HepG2 (cell line): ENCODE measurements around the gene TFEB. TPM values are rescaled to one million over a fixed set of nuclear protein-coding genes. Genes with fewer than 3 reads are reported as not detected.

Experiments used
- AFF4 ChIP-seq: sonication (generic); formaldehyde crosslinking; IDR thresholded peaks from 2 replicates; pipeline ENCODE4 v1.4.0; 2020; ENCODE audit warnings: missing genetic modification reagents
- CBX2 ChIP-seq, 2 experiments: fragments of 200-600 bp in 1 of 2; sonication (generic); formaldehyde crosslinking in 1 of 2; IDR thresholded peaks; 2 replicates each; pipeline versions ENCODE4 v1.7.0 to v1.8.1; 2018 to 2022; ENCODE audit warnings: low read depth in 2 of 2, low read length in 1 of 2, mild to moderate bottlenecking in 1 of 2, missing genetic modification reagents in 1 of 2
- CEBPZ ChIP-seq: IDR thresholded peaks from 2 replicates; pipeline ENCODE4 v1.6.1; 2012; ENCODE audit warnings: low read length, improper control_type of control experiment
- DMTF1 ChIP-seq: sonication (generic); formaldehyde crosslinking; IDR thresholded peaks from 2 replicates; pipeline ENCODE4 v1.4.0; 2020; ENCODE audit warnings: mild to moderate bottlenecking, missing genetic modification reagents
- GFI1 ChIP-seq: sonication (generic); formaldehyde crosslinking; IDR thresholded peaks from 2 replicates; pipeline ENCODE4 v1.5.0; 2020; ENCODE audit warnings: missing genetic modification reagents, mild to moderate bottlenecking, borderline replicate concordance
- HNRNPH1 ChIP-seq: fragments of 200-400 bp; formaldehyde crosslinking; optimal IDR thresholded peaks from 2 replicates; pipeline ENCODE3; 2017; ENCODE audit warnings: mild to moderate bottlenecking, low read depth, low read length
- RELA ChIP-seq: sonication (generic); formaldehyde crosslinking; IDR thresholded peaks from 2 replicates; pipeline ENCODE4 v1.4.0; 2020; ENCODE audit warnings: missing genetic modification reagents
- STAT5B ChIP-seq: sonication (generic); formaldehyde crosslinking; IDR thresholded peaks from 2 replicates; pipeline ENCODE4 v1.4.0; 2020; ENCODE audit warnings: missing genetic modification reagents
- ZBTB42 ChIP-seq: sonication (generic); formaldehyde crosslinking; IDR thresholded peaks from 2 replicates; pipeline ENCODE4 v1.5.0; 2020; ENCODE audit warnings: mild to moderate bottlenecking, missing genetic modification reagents
- ZNF510 ChIP-seq: sonication (generic); formaldehyde crosslinking; IDR thresholded peaks from 2 replicates; pipeline ENCODE4 v1.4.0; 2020; ENCODE audit warnings: low read depth, mild to moderate bottlenecking, missing genetic modification reagents
- ZNF792 ChIP-seq: IDR thresholded peaks from 2 replicates; pipeline ENCODE4 v1.6.1; 2016
- ZSCAN25 ChIP-seq: sonication (generic); formaldehyde crosslinking; IDR thresholded peaks from 2 replicates; pipeline ENCODE4 v1.8.0; 2022; ENCODE audit warnings: mild to moderate bottlenecking, missing genetic modification reagents
- polyA plus RNA-seq, 8 experiments: library from polyadenylated mRNA; depleted of rRNA in 3 of 8; stranded (reverse) in 7 of 8; unstranded in 1 of 8; fragments of >200 nt; fragmentation: Illumina TruSeq in 4 of 8; extraction: Trizol in 4 of 8; gene quantifications; 2 replicates each; pipeline versions ENCODE4 v1.2.1 to v1.2.3, GENCODE V29; 2011 to 2016; ENCODE audit warnings: low read depth in 4 of 8, missing spikeins in 1 of 8, mixed read lengths in 1 of 8; ENCODE audit not compliant: insufficient read depth in 1 of 8
- total RNA-seq, 5 experiments: library from RNA; depleted of rRNA; stranded (reverse); fragments of >200 nt; fragmentation: Illumina TruSeq; extraction: Trizol; gene quantifications; 2 replicates each; pipeline ENCODE4 v1.2.3, GENCODE V29; 2016; ENCODE audit warnings: low read depth in 1 of 5
- TF ChIP-seq, protein P1 (sequence below): sonication (generic); formaldehyde crosslinking; IDR thresholded peaks from 2 replicates; pipeline ENCODE4 v1.8.0; 2022; ENCODE audit warnings: mild to moderate bottlenecking, missing genetic modification reagents; ENCODE audit not compliant: insufficient replicate concordance
- TF ChIP-seq, protein P2 (sequence below): sonication (generic); formaldehyde crosslinking; IDR thresholded peaks from 2 replicates; pipeline ENCODE4 v1.4.0; 2020; ENCODE audit warnings: missing genetic modification reagents, low read depth, mild to moderate bottlenecking, borderline replicate concordance
- TF ChIP-seq, protein P3 (sequence below): sonication (generic); formaldehyde crosslinking; IDR thresholded peaks from 2 replicates; pipeline ENCODE4 v1.4.0; 2020; ENCODE audit warnings: missing genetic modification reagents

Gene TFEB
- total and polyA plus RNA-seq, 2 of the 13 experiments (the other 11 are each of a cell fraction or from before 2014, with no cell fraction given): 13.3 to 18.7 TPM

DNA sequence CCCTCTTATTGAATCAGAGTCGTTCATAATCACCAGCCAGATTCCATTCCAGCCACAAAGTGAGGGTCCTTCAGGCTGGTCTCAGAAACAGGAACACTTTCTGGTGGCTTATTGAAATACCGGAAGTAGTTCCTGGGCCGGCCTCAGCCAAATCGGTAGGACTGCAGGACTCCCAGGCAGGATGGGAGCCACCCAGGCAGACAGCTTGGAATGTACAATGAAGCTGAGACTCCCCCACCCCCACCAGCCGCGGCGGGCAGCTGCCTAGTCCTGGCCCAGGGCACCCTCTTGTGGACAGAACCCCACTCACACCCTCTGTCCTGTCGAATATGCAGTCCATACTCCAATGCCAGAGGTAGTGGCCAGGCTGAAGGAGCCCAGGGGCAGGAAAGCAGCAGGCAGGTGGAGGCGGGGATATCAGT is 53.3 kb downstream of the TFEB start (continued):
- TF ChIP-seq CEBPZ (no peak), RELA (no peak), STAT5B (CRISPR knock-in tag) (no peak), ZNF792 (CRISPR knock-in tag) (0 out of 2 replicates have a peak, but pooled peaks have one; percentile 55), HNRNPH1 (no peak), ZNF510 (CRISPR knock-in tag) (no peak), ZSCAN25 (CRISPR knock-in tag) (no peak), AFF4 (CRISPR knock-in tag) (no peak), DMTF1 (CRISPR knock-in tag) (no peak), ZBTB42 (no peak), CBX2 (IDR thresholded peaks at IDR 0.05; ENCODE audit: low read depth, low read length) (no peak), CBX2 (CRISPR knock-in tag; IDR thresholded peaks at IDR 0.05; ENCODE audit: low read depth) (peak; percentile 72; the same call in 1 of the 2 replicates), GFI1 (CRISPR knock-in tag) (peak; percentile 46; the same call in 1 of the 2 replicates)
- TF ChIP-seq, protein P1, sequence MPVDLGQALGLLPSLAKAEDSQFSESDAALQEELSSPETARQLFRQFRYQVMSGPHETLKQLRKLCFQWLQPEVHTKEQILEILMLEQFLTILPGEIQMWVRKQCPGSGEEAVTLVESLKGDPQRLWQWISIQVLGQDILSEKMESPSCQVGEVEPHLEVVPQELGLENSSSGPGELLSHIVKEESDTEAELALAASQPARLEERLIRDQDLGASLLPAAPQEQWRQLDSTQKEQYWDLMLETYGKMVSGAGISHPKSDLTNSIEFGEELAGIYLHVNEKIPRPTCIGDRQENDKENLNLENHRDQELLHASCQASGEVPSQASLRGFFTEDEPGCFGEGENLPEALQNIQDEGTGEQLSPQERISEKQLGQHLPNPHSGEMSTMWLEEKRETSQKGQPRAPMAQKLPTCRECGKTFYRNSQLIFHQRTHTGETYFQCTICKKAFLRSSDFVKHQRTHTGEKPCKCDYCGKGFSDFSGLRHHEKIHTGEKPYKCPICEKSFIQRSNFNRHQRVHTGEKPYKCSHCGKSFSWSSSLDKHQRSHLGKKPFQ (CRISPR knock-in tag): no peak
- TF ChIP-seq, protein P2, sequence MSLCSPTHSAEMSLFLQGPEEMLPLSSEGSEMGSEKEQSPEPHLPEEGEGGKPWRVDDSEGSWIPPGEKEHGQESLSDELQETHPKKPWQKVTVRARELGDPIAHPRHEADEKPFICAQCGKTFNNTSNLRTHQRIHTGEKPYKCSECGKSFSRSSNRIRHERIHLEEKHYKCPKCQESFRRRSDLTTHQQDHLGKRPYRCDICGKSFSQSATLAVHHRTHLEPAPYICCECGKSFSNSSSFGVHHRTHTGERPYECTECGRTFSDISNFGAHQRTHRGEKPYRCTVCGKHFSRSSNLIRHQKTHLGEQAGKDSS: peak; percentile 49; the same call in 1 of the 2 replicates
- TF ChIP-seq, protein P3, sequence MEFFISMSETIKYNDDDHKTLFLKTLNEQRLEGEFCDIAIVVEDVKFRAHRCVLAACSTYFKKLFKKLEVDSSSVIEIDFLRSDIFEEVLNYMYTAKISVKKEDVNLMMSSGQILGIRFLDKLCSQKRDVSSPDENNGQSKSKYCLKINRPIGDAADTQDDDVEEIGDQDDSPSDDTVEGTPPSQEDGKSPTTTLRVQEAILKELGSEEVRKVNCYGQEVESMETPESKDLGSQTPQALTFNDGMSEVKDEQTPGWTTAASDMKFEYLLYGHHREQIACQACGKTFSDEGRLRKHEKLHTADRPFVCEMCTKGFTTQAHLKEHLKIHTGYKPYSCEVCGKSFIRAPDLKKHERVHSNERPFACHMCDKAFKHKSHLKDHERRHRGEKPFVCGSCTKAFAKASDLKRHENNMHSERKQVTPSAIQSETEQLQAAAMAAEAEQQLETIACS (CRISPR knock-in tag): no peak
